Stimulated activated CD4-positive, alpha-beta T cell treated with anti-CD3 and anti-CD28 coated beads, Interleukin-1b, Interleukin-23, amount 100 ng/mL, for 24 hours (primary cell): ENCODE data around the gene CAMK2A.
"Not testable (repeated sequence)": the region's sequence is repeated elsewhere in the genome, so short reads cannot be mapped to it uniquely, and the experiment has no call there.

Experiments
- DNase-seq, 4 experiments: peaks; one replicate each; pipeline ENCODE4 v3.0.0-alpha.2; 2020; ENCODE audit warnings: low read depth in 4 of 4, low spot score in 1 of 4

CAMK2A gene

DNA sequence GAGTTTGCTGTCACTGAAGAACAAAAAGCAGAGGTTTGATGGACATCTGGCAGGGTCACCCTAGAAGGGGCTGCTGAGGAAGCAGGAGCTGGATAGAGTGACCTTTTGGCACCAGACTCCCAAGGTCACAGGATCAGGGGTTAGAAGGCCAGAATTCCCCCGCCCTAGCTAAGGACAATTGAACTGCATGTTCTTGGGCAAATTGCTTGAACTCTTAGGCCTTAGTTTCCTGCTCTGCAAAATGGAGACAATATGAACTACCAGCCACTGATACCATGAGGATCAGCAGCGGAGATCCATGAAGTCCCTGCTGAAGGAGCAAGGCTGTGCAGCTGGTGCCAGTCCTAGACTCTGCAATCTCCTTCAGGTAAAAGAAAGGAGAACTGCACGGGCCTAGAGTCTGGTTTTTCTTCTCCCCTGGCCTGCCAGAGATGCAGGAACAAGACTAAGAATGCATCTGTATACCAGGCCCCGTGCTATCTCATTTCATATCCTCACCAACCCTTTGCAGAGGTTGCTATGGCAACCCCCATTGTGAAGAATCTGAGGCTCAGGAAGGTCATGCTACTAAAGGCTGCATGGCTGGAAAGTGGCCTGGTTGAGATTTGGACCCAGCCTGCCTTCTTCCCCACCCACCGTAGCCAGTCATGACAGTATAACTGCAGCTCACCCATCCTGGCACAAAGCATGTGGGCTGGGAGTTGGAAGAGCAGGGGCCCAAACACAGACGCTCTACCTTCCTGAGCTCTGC is 33.7 kb downstream of the CAMK2A start:
- no peak for DNase-seq

DNA sequence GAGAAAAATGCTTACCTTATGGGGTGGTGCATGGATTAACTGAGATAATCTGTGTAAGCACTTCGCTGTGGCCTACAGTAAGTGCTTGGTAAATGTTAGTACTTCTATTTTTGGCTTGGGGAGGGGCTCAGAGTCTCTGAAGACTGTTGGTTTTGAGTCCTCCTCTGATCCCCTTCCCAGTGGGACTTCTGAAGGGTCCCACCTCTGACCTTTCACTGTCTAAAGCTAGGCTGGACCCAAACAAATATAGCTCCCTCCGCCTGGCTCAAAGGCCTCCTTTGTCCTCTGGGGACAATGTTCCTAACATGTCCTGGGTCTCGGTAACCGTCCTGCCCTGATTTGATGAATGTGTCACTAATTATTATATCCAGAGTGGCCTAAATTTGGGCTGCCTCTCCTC is 34.8 kb downstream of the CAMK2A start:
- DNase-seq, result no peak

DNA sequence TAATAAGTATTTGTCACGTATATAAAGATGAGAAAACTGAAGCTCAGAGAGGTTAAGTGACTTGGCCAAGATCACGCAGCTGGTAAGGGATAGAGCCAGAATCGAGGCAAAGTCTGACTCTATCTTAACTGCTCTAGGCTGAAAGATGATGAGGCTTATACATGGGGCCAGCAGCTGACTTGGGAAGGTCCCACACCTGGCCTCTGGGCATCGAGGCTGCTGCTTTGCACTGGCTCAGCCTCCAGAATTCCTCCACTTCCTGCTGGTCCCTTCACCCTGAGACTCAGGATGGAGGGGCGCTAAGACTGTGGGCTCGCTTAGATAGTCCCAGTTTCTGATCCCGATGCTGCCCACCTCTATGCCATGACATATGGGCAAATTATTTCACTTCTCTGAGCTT is 35.2 kb downstream of the CAMK2A start:
- DNase-seq, result no peak

DNA sequence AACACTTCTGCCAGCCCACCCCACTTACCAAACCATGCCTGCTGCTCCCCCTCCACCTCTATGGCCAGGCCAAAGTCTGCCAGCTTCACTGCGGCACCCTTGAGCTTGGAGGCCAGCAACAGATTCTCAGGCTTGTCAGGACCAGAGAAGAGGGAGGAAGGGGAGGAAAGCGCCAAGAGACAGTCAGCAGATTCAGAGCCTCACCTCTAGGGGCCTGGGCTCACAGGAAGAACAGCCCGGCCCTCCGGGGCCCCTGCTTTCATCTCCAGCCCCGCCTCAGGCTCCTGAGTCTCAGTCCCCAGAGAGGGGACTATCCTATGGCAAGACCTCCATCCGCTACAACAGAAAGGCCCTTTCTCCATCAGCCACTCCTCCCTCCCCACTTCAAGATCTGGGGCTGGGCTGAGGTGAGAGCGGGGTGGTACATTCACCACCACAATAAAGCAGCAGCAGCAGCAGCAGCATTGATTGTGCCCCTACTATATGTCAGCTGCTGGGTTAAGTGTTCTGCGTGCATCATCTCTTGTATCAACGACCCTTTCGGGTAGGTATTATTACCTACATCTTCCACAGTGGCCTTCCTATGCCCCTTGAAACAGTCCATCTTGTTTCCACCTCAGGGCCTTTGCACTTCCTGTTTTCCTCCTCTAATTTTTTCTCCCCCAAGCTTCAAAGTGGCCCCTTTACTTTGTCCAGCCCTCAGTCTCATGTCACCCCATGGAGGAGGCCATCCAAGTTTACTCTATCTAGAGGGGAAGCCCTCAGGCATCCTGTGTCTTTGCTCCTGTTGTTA is 36.0 kb downstream of the CAMK2A start:
- DNase-seq, result no peak

DNA sequence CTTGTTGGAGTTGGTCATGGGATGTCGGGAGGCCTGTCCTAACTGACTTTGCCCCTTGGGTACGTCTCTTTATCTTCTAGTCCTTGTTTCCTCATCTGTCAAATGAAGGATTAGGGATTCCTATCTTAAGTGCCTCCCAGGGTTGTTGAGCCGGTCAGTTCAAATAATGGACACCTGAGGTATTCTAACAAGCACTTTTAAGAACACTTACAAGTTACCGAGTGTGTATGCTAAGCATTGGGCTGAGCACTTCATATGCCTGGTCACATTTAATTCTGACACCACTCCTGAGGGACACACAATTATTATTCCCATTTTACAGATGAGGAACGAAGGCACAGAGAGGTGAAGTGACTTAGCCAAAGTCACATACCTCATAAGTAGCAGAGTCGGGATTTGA is 37.1 kb downstream of the CAMK2A start:
- no peak for DNase-seq

DNA sequence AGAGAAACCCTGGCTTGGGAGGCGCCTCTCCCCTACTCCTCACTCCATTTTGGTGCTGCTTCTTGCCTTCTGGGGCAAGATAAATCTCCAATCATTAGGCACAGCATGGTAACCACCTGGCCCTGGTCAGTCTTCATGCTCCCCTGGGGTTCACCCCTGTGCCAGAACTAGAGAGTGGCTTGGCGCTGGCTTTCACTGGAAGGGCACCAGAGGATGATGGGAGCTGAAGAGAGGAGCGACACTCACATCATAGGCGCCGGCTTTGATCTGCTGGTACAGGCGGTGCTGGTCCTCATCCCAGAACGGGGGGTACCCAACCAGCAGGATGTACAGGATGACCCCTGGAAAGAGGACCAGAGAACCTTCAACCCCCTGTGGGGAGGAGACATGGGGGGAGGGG is 38.1 kb downstream of the CAMK2A start:
- no peak for DNase-seq

DNA sequence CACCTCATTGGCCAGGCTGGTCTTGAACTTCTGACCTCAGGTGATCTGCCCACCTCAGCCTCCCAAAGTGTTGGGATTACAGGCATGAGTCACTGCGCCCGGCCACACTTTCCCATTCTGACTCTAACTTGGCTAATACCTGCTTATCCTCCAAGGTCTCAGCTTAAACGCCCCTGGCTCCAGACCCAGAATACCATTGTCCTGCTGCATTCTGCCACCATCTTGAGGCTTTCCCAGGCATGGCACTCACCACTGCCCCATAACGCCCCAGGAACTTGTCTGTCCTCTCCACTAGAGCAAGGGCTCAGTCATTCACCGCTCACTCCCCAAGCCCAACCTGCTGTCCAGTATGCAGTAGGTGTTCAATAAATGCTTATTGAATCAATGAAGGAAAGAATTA is 39.8 kb downstream of the CAMK2A start:
- no peak for DNase-seq

DNA sequence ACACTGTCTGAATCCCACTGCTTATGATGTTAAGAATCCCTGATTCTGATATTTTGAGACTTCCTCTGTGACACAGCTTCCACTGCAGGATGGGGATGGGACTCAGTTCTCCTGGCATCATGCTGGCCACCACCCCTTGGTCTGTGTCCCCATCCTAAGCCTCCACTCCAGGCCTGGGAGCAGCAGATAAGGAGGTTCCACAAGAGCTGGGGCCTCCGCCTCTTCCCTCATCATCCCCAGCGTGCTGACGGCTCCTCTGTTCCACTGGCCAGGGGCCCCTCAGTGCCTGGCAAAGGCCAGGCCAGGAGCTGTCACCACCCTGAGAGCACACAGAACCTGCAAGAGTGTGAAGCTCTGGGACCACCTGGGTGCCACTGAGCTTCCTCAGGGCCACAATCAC is 40.6 kb downstream of the CAMK2A start:
- no peak for DNase-seq

DNA sequence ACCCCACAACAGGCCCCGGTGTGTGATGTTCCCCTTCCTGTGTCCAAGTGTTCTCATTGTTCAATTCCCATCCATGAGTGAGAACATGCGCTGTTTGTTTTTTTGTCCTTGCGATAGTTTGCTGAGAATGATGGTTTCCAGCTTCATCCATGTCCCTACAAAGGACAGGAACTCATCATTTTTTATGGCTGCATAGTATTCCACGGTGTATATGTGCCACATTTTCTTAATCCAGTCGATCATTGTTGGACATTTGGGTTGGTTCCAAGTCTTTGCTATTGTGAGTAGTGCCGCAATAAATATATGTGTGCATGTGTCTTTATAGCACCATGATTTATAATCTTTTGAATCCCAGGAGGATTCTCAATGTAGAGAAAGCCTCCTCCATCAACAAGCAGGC is 41.1 kb downstream of the CAMK2A start:
- DNase-seq, result not testable (repeated sequence)

DNA sequence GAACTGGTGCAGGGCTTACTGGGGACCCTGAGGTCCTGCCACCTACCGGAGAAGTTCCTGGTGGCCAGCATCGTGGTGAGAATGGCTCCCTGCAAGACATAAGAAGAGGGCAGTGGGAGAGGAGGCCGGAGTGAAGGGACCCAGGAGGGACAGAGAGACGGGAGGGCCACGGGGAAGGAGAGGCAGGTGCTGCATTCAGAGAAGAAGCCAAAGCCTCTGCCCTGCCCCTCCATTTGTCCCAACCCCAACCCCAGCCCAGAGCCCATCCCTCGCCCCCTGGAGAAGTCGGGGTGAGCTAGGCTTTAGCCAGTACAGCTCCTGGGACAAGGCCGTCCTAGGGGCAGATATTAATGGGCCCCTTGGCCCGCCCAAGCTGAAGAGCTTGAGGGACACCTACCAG is 41.8 kb downstream of the CAMK2A start:
- DNase-seq, result no peak

DNA sequence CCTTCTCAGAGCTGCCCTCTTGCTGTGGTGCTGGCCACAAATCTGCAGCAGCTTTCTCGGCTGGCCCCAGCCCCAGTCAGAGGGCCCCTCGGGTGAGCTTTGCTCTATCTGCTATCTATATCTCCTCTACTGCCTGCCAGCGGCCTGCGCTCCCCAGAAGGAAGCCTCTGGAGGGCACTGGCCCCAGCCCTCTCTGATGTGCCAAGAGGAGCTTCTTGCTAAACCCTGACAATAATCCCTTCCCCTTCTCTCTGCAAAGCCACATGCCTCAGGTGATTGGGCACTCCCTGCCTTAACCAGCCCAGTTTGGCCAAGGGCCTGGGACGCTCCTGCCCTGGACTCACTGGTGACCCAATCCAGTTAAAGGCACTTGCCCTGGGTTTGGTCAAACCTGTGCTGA is 42.7 kb downstream of the CAMK2A start:
- no peak for DNase-seq

DNA sequence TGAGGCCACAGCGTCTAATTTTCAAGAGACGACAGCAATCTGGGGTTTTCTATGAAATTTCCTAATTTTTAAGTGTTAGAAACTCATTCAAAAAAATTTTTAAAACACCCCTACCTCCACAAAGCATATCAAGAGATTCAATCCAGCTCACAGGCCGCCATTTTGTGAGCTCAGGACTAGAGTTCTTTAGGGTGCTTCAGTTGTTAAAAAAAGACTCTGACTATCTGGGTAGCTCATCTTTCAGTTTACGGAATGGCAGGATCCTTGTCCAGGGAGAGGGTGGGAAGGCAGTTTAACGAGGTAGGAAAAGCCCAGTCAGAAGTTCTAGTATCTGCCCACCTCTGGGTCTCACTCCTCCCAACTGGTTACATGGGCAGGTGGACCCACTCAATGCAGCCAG is 43.1 kb downstream of the CAMK2A start:
- DNase-seq, result no peak

DNA sequence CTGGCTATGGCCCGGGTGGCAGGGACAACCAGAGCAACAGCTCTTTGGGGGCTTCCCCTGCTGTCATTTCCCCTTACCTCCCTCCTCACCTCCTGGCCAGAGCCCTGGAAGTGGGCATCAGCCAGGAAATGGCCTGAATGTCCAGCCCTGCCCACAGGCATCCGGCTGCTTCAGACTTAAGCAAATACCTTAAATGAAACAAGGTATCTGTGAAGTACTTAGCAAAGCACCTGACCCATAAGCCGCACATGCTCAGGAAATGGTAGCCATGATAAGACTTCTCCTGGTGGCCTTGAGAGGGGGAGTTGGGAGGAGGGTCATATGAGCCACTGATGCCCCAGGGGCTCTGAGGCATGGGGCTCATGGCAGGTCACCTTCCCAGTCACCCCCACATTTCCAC is 43.8 kb downstream of the CAMK2A start:
- DNase-seq, result no peak

DNA sequence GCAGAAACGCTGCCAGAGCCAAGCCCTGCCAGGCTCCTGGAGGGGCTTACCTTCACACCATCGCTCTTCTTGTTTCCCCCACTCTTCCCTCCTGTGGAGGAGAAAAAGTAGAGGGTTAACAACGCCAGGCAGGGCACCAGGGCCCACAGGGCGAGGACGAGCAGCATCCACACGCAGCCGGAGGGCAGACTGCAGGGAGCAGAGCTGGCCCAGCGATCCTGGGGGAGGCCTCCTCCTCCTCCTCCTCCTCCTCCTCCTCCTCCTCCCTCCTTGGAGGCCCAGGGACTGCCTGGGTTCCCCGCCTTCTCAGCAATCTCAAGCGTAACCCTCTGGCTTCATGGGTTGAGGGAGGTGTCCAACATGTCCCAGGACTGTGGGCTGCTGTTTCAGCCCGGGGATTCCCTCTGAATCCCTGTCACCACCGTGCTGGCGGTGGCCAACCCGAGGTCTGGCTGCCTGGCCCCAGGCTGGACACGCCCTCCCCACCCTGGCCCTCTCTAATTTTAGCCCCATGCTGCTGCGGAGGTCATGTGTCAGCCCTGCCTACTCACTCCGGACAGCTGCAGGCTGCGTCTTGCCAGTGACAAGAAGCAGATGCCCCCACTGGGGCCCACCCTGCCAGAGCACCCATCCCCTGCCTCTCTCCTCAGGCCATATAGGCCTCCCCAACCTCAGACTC is 44.3 kb downstream of the CAMK2A start:
- no peak for DNase-seq

DNA sequence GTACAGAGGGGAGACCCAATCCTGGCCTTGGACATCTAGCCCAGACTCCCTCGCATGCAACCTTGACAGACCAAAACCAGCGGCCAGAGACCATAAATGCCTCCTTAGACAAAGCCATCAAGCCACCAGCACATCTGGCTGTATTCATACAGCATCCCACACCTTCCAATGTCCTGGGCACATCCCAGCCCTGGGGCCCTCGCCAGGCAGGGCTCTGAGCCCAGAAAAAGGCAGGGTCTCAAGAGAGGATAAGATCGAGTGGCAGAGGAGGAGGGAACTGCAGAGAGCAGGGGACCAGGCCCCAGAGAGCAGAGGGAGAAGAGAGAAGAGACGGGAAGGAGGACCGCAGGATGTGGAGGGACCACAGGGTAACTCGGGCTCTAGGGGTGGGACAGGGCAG is 45.4 kb downstream of the CAMK2A start:
- no peak for DNase-seq

DNA sequence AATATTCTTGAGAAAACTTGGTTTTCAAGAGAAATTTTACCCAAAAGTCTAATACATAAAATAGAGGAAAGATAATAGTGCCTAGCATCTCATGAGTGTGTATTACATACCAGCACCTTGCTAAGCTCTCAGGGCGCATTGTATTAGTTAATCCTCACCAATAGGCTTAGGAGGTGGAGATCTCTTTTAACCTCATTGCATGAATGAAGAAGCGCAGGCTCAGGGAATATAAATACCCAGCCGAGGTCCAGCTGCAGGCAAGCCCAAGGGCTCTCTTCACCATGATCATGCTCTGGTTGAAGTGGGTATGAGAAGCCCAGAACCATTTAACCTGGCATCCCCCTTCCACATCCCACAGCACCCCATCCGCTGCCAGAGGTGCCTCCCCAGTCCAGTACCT is 46.0 kb downstream of the CAMK2A start:
- no peak for DNase-seq

DNA sequence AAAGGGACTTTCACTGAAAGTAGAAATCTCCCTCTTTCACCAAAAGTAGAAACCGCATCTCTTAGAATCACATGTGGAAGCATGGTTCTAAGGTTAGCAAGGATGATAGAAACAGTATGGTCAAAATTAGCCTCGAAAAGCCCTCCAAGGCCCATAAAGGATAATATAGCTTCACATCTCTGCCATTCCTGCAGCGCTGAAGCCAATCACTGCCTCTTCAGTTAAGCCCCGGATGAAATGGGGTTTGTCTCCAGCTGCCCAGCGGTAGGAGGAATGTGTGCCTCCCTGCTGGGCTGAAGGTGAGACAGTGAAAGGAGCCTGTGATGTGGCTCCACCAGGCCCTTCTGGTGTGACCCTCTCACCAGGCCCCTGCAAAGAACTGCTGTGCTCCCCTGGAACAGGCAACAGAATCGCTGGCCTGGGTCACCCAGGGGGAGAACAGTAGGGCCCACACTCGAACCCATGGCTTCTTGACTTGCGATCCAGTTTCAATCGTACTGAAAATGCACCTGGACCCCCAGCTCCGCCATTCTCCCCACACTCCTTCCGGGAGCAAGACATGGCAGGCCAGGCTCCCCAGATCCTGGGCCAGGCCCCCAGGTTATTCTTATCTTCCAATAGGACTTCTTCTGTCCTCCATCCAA is 47.2 kb downstream of the CAMK2A start:
- no peak for DNase-seq

DNA sequence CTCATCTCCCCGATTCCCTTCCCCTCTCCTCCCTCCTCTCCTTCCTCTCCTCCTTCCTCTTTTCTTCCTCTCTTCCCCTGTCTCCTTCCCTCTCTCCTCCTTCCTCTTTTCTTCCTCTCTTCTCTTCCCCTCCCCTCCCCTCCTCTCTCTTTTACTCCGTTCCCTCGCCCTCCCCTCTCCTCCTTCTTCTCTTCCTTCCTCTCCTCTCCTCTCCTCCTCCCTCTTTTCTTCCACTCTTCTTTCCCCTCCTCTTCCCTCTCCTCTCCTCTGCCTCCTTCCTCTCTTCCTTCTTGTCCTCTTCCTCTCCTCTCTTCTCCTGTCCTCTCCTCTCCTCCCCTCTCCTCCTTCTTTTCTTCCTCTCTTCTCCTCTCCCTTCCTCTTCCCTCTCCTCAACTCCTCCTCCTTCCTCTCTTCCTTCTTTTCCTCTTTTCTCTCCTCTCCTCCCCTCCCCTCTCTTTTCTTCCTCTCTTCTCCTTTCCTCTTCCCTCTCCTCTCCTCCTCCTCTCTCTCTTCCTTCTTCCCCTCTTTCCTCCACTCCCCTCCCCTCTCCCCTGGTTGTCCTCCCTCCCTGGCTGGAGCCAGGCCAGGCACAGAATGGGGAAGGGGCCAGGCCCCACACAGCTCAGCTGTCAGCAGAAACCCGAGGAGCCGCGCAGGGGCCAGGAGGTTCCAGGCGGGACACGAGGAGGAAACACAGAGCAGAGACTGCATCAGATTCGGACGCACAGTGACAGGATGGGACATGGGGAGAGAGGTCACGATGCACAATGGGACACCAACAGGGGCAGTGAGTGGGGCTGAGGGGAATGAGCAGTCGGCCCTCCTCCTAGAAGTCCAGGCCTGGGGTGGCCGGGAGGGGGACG is 48.0 kb downstream of the CAMK2A start:
- DNase-seq, result no peak

DNA sequence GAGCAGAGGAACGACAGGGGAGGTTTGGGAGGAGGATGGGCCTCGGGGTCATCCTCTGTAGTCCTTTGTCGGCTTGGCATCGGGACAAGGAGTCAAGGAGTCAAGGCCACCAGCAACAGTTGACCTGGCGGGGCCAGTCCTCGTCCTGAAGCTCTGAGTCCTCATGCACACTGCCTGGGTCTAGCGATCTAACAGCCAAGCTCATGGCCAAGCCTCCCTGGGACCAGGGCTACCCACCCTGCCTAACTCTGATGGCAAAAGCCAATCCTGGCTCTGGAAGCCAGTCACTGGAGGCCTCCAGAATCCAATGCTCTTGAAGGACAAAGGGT is 49.8 kb downstream of the CAMK2A start:
- DNase-seq, result no peak

DNA sequence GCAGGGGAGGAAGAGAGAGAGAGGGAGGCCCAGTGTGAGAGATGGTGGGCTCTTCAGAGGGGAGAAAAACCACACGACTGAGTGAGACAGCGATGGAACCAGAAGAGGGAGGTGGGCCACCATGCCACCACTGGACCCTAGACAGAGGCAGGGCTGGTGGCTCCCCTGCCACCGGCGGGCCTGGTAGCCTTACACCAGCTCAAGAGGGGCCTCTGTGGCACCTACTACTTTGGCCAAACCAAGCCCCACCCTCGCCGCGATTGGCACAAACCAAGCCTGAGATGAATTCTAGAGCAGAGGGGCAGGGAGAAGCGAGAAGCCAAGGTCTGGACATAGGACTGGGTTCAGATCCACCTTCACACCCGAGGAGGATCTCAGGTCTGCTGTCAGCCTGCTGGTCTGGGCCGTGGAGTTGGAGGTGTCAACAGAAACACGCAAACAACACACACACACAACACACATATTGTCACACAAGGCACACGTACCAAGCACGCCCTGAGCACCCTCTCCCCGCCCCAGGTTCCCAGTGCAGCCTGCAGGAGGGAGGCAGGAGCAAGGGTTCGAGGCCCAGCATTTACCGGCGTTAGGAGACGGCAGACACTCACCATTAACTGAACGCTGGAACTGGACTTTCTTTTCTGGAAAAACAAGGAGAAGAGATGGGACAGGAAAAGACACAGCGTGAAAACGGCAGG is 50.3 kb downstream of the CAMK2A start:
- DNase-seq, result no peak
